Panc1 (cell line): ENCODE results near the gene NSMF. TPM values are rescaled to one million over a fixed set of nuclear protein-coding genes. Genes with fewer than 3 reads are reported as not detected.

Source experiments
- ATAC-seq: fragments of 200-7000 bp; cut with Tn5 transposase; 2 replicates; pipeline ENCODE4 v1.9.1; 2020; ENCODE audit warnings: mild to moderate bottlenecking, moderate library complexity
- BruUV-seq: library from RNA; stranded (reverse); fragments of 400-500 nt; replicated peaks from 2 replicates; lab custom pipeline; 2021; lab: Mats Ljungman, UMichigan
- CTCF ChIA-PET: fragments of 300-600 bp; sonication (Branson Sonifier 250); formaldehyde crosslinking; loops from one replicate; lab custom pipeline; 2022; ENCODE audit warnings: antibody characterized with exemption; lab: Charles Lee
- POLR2A ChIA-PET: fragments of 300-600 bp; sonication (Branson Sonifier 250); formaldehyde crosslinking; loops from one replicate; lab custom pipeline; 2022; ENCODE audit warnings: antibody characterized with exemption; lab: Charles Lee
- DNase-seq: peaks from one replicate; pipeline ENCODE4 v3.0.0-alpha.2; 2010; ENCODE audit warnings: low read depth, low spot score
- H3K27ac ChIP-seq: 2 replicates; pipeline ENCODE4 v1.5.1; 2011; ENCODE audit warnings: mild to moderate bottlenecking, low read length, inconsistent platforms
- H3K27me3 ChIP-seq: fragments of 200-500 bp; sonication (Bioruptor generic); 2 replicates; pipeline ENCODE4 v1.6.0; 2014; ENCODE audit warnings: low read length, inconsistent platforms; ENCODE audit not compliant: control insufficient read depth, insufficient read depth
- H3K36me3 ChIP-seq: fragments of 200-500 bp; sonication (Bioruptor generic); 2 replicates; pipeline ENCODE4 v1.5.1; 2014; ENCODE audit warnings: inconsistent platforms, mild to moderate bottlenecking, low read length, moderate library complexity; ENCODE audit not compliant: control insufficient read depth, insufficient read depth
- H3K4me1 ChIP-seq: 2 replicates; pipeline ENCODE4 v1.5.1; 2011; ENCODE audit warnings: inconsistent platforms, mild to moderate bottlenecking, low read length, moderate library complexity; ENCODE audit not compliant: control insufficient read depth, insufficient read depth
- H3K4me3 ChIP-seq, 2 experiments: 2 replicates each; pipeline ENCODE4 v1.5.1; 2011 to 2012; ENCODE audit warnings: low read depth in 2 of 2, low read length in 2 of 2, mild to moderate bottlenecking in 2 of 2, inconsistent platforms in 1 of 2, moderate library complexity in 1 of 2
- H3K9me3 ChIP-seq: fragments of 200-500 bp; sonication (Bioruptor generic); 2 replicates; pipeline ENCODE4 v1.5.1; 2014; ENCODE audit warnings: low read depth, mild to moderate bottlenecking, inconsistent platforms, low read length, moderate library complexity; ENCODE audit not compliant: control insufficient read depth, insufficient read depth
- CTCF ChIP-seq: fragments of 450-650 bp; IDR thresholded peaks from 2 replicates; pipeline ENCODE4 v1.5.1; 2017; ENCODE audit warnings: mild to moderate bottlenecking
- POLR2AphosphoS5 ChIP-seq: IDR thresholded peaks from 2 replicates; pipeline ENCODE4 v1.6.1; 2012; ENCODE audit warnings: mild to moderate bottlenecking, low read depth, low read length, moderate library complexity
- REST ChIP-seq, 2 experiments: IDR thresholded peaks; 2 replicates each; pipeline ENCODE4 v1.6.1; 2011 to 2012; ENCODE audit warnings: low read depth in 2 of 2, control low read depth in 1 of 2, low read length in 1 of 2, mild to moderate bottlenecking in 1 of 2, moderate library complexity in 1 of 2; ENCODE audit not compliant: insufficient read depth in 1 of 2
- SIN3A ChIP-seq: IDR thresholded peaks from 2 replicates; pipeline ENCODE4 v1.6.1; 2012; ENCODE audit warnings: low read depth, mild to moderate bottlenecking, low read length, moderate library complexity, borderline replicate concordance; ENCODE audit not compliant: insufficient read depth
- TCF7L2 ChIP-seq: IDR thresholded peaks from 2 replicates; pipeline ENCODE4 v1.6.1; 2011; ENCODE audit warnings: mild to moderate bottlenecking, low read depth, low read length, inconsistent platforms
- in situ Hi-C: cut with HindIII; loops from 2 replicates; pipeline ENCODE4 v1.10.0; 2016; ENCODE audit warnings: low sequenced_read_pairs, low pct_unique_long_range_greater_than_20kb
- intact Hi-C: fragments of 100-400 bp; cut with micrococcal nuclease; formaldehyde crosslinking; loops from one replicate; pipeline ENCODE4 v1.10.0; 2022; ENCODE audit not compliant: unreplicated experiment
- total RNA-seq: library from RNA; stranded (reverse); gene quantifications from one replicate; pipeline ENCODE4 v1.2.1, GENCODE V29; 2021; ENCODE audit not compliant: unreplicated experiment

The NSMF gene
- total RNA-seq, 1 experiment from 2014 or later = 40.0 TPM

- intact Hi-C loops (no loop called here), in situ Hi-C loops (no loop called here)
- no peak for ATAC-seq
- ChIA-PET POLR2A (no interaction called here), CTCF (no interaction called here)
- Histone ChIP-seq H3K9me3 (no peaks in the 10 kb centered on the region), H3K27ac (no peak overlapping the region), H3K4me3 (no peak overlapping the region), H3K27me3 (no peaks in the 10 kb centered on the region), H3K4me1 (no peaks in the 10 kb centered on the region; the same call in 1 of the 2 replicates), H3K36me3 (no peaks in the 10 kb centered on the region)
- BruUV-seq = no TSS peak
- no peak for DNase-seq
- no peak for TF ChIP-seq CTCF
- TF ChIP-seq SIN3A = no peak
- TF ChIP-seq TCF7L2 = no peak
- TF ChIP-seq REST (IDR thresholded peaks at IDR 0.05; ENCODE audit: insufficient read depth in 1 of 2, low read depth in 2 of 2, low read length in 1 of 2) = no peak
- no peak for TF ChIP-seq POLR2AphosphoS5
These were observed 40.3 kb upstream of the NSMF start for GRCh38 chr9:137499416-137499815.

GRCh38 chr9:137498720-137499150, 39.6 kb upstream of the NSMF start:
- in situ Hi-C loops (no loop called here), intact Hi-C loops (no loop called here)
- no peak overlapping the region for H3K27ac ChIP-seq
- POLR2A ChIA-PET = no interaction called here
- no peak overlapping the region for H3K4me3 ChIP-seq
- ATAC-seq (no peak), DNase-seq (no peak)
- no peaks in the 10 kb centered on the region; the same call in 1 of the 2 replicates for H3K4me1 ChIP-seq
- no peaks in the 10 kb centered on the region for H3K36me3 ChIP-seq
- no peaks in the 10 kb centered on the region for H3K9me3 ChIP-seq
- H3K27me3 ChIP-seq = no peaks in the 10 kb centered on the region
- TF ChIP-seq CTCF (no peak), POLR2AphosphoS5 (no peak), SIN3A (no peak), TCF7L2 (no peak), REST (IDR thresholded peaks at IDR 0.05; ENCODE audit: insufficient read depth in 1 of 2, low read depth in 2 of 2, low read length in 1 of 2) (no peak)
- BruUV-seq = no TSS peak
- CTCF ChIA-PET = no interaction called here
